H9 (cell line): ENCODE measurements around the gene KIRREL3. TPM values are rescaled to one million over a fixed set of nuclear protein-coding genes. Genes with fewer than 3 reads are reported as not detected.

Source experiments
- DNase-seq: peaks from one replicate; pipeline ENCODE4 v3.0.0-alpha.2; 2017
- H2AFZ ChIP-seq: one replicate; pipeline ENCODE4 v1.6.1; 2013; ENCODE audit warnings: mild to moderate bottlenecking, low read length, control low read depth, moderate library complexity
- H2AK5ac ChIP-seq: 2 replicates; pipeline ENCODE4 v1.6.1; 2013; ENCODE audit warnings: low read length, control low read depth, mixed read lengths; ENCODE audit not compliant: insufficient read length
- H2BK120ac ChIP-seq: one replicate; pipeline ENCODE4 v1.6.1; 2013; ENCODE audit warnings: low read depth, mild to moderate bottlenecking, low read length, control low read depth, inconsistent platforms; ENCODE audit not compliant: poor library complexity, severe bottlenecking
- H2BK12ac ChIP-seq: 2 replicates; pipeline ENCODE4 v1.6.1; 2013; ENCODE audit warnings: low read length, control low read depth, mixed read lengths, low read depth; ENCODE audit not compliant: insufficient read length
- H2BK15ac ChIP-seq: 2 replicates; pipeline ENCODE4 v1.6.1; 2013; ENCODE audit warnings: low read depth, low read length, control low read depth
- H2BK20ac ChIP-seq: one replicate; pipeline ENCODE4 v1.6.1; 2013; ENCODE audit warnings: low read depth, mild to moderate bottlenecking, low read length, control low read depth, inconsistent platforms; ENCODE audit not compliant: poor library complexity, severe bottlenecking
- H2BK5ac ChIP-seq: 2 replicates; pipeline ENCODE4 v1.6.1; 2013; ENCODE audit warnings: low read length, control low read depth, mixed read lengths; ENCODE audit not compliant: insufficient read length
- H3K14ac ChIP-seq: 2 replicates; pipeline ENCODE4 v1.6.1; 2013; ENCODE audit warnings: low read length, control low read depth; ENCODE audit not compliant: insufficient read depth
- H3K18ac ChIP-seq: 2 replicates; pipeline ENCODE4 v1.6.1; 2013; ENCODE audit warnings: low read depth, mild to moderate bottlenecking, mixed read lengths, low read length, control low read depth; ENCODE audit not compliant: insufficient read length
- H3K23ac ChIP-seq: 2 replicates; pipeline ENCODE4 v1.6.1; 2013; ENCODE audit warnings: low read length, control low read depth, mixed read lengths, low read depth; ENCODE audit not compliant: insufficient read length
- H3K23me2 ChIP-seq: 2 replicates; pipeline ENCODE4 v1.6.1; 2013; ENCODE audit warnings: low read depth, mild to moderate bottlenecking, mixed read lengths, low read length, control low read depth; ENCODE audit not compliant: insufficient read length, poor library complexity, severe bottlenecking
- H3K27ac ChIP-seq: 2 replicates; pipeline ENCODE4 v1.5.1; 2013; ENCODE audit warnings: low read length, control low read depth, mixed read lengths, low read depth; ENCODE audit not compliant: insufficient read length
- H3K27me3 ChIP-seq: 2 replicates; pipeline ENCODE4 v1.6.1; 2013; ENCODE audit warnings: low read length, control low read depth, inconsistent platforms; ENCODE audit not compliant: insufficient read depth
- H3K4ac ChIP-seq: 2 replicates; pipeline ENCODE4 v1.6.1; 2013; ENCODE audit warnings: low read depth, mild to moderate bottlenecking, control low read depth, inconsistent platforms, low read length, moderate library complexity
- H3K4me1 ChIP-seq: 2 replicates; pipeline ENCODE4 v1.6.1; 2013; ENCODE audit warnings: low read length, control low read depth, inconsistent platforms; ENCODE audit not compliant: insufficient read depth
- H3K4me2 ChIP-seq: 2 replicates; pipeline ENCODE4 v1.6.1; 2013; ENCODE audit warnings: low read length, control low read depth, mixed read lengths; ENCODE audit not compliant: insufficient read length, insufficient read depth
- H3K56ac ChIP-seq: 2 replicates; pipeline ENCODE4 v1.6.1; 2013; ENCODE audit warnings: low read depth, mild to moderate bottlenecking, mixed read lengths, low read length, control low read depth; ENCODE audit not compliant: insufficient read length
- H3K79me1 ChIP-seq: 2 replicates; pipeline ENCODE4 v1.6.1; 2013; ENCODE audit warnings: low read depth, mild to moderate bottlenecking, moderate library complexity, low read length, control low read depth, inconsistent platforms; ENCODE audit not compliant: insufficient read depth, poor library complexity, severe bottlenecking
- H3K79me2 ChIP-seq: 2 replicates; pipeline ENCODE4 v1.6.1; 2013; ENCODE audit warnings: low read length, control low read depth, inconsistent platforms; ENCODE audit not compliant: insufficient read depth
- H3K9ac ChIP-seq: 2 replicates; pipeline ENCODE4 v1.6.1; 2013; ENCODE audit warnings: low read length, control low read depth, mixed read lengths; ENCODE audit not compliant: insufficient read length; ENCODE audit errors: extremely low read depth
- H3K9me3 ChIP-seq: one replicate; pipeline ENCODE4 v1.6.1; 2013; ENCODE audit warnings: low read depth, low read length, inconsistent platforms; ENCODE audit not compliant: control insufficient read depth
- H3T11ph ChIP-seq: one replicate; pipeline ENCODE4 v1.6.1; 2013; ENCODE audit warnings: mild to moderate bottlenecking, low read length, control low read depth, inconsistent platforms
- H4K20me1 ChIP-seq: one replicate; pipeline ENCODE4 v1.6.1; 2013; ENCODE audit not compliant: control insufficient read depth, insufficient read length, insufficient read depth
- H4K5ac ChIP-seq: 2 replicates; pipeline ENCODE4 v1.6.1; 2013; ENCODE audit warnings: low read depth, mild to moderate bottlenecking, mixed read lengths, low read length, control low read depth; ENCODE audit not compliant: insufficient read length
- H4K8ac ChIP-seq: replicated peaks from 2 replicates; pipeline ENCODE4 v1.6.1; 2013; ENCODE audit warnings: low read length, control low read depth, mixed read lengths, low read depth; ENCODE audit not compliant: insufficient read length
- H4K91ac ChIP-seq: 2 replicates; pipeline ENCODE4 v1.6.1; 2013; ENCODE audit warnings: low read depth, mild to moderate bottlenecking, moderate library complexity, mixed read lengths, low read length, control low read depth; ENCODE audit not compliant: insufficient read length
- H3K27ac Mint-ChIP-seq, 3 experiments: 2 replicates in 2 of 3; 3 replicates in 1 of 3; pipeline ENCODE4 v1.8.0; 2020 to 2021; ENCODE audit warnings: mixed read lengths in 3 of 3, mild to moderate bottlenecking in 1 of 3, moderate library complexity in 1 of 3
- H3K27me3 Mint-ChIP-seq: 2 replicates; pipeline ENCODE4 v1.8.0; 2021; ENCODE audit warnings: low read depth, mild to moderate bottlenecking, moderate library complexity, mixed read lengths
- H3K36me3 Mint-ChIP-seq, 3 experiments: 2 replicates in 2 of 3; 3 replicates in 1 of 3; pipeline ENCODE4 v1.8.0; 2020 to 2021; ENCODE audit warnings: low read depth in 3 of 3, mixed read lengths in 3 of 3; ENCODE audit not compliant: insufficient read depth in 1 of 3
- H3K4me1 Mint-ChIP-seq, 2 experiments: 2 replicates each; pipeline ENCODE4 v1.8.0; 2020; ENCODE audit warnings: mixed read lengths in 2 of 2
- H3K4me3 Mint-ChIP-seq, 2 experiments: 2 replicates in 1 of 2; 3 replicates in 1 of 2; pipeline ENCODE4 v1.8.0; 2020 to 2021; ENCODE audit warnings: mild to moderate bottlenecking in 2 of 2, mixed read lengths in 2 of 2, moderate library complexity in 1 of 2
- H3K9me3 Mint-ChIP-seq, 2 experiments: 2 replicates in 1 of 2; 3 replicates in 1 of 2; pipeline ENCODE4 v1.8.0; 2020; ENCODE audit warnings: mild to moderate bottlenecking in 2 of 2, mixed read lengths in 2 of 2, moderate library complexity in 1 of 2
- WGBS: extraction: QIAGEN DNeasy Blood & Tissue Kit; methylation state at CpG from one replicate; pipeline ENCODE4 v1.1.7; 2013; ENCODE audit warnings: missing lambda C conversion rate, low lambda C conversion rate, mixed read lengths; ENCODE audit not compliant: insufficient read length; ENCODE audit errors: extremely low coverage; 5-methylcytosine and 5-hydroxymethylcytosine counted together
- total RNA-seq: library from RNA; stranded (reverse); gene quantifications from 2 replicates; pipeline ENCODE4 v1.2.1, GENCODE V29; 2021
- TF ChIP-seq, protein P1 (sequence below): fragments of 200-600 bp; sonication (generic); conservative IDR thresholded peaks from 3 replicates; pipeline ENCODE4 v1.8.0; 2021; ENCODE audit warnings: antibody characterized with exemption, mild to moderate bottlenecking

The KIRREL3 gene
- total RNA-seq, 1 experiment from 2014 or later: 0.17 TPM

DNA sequence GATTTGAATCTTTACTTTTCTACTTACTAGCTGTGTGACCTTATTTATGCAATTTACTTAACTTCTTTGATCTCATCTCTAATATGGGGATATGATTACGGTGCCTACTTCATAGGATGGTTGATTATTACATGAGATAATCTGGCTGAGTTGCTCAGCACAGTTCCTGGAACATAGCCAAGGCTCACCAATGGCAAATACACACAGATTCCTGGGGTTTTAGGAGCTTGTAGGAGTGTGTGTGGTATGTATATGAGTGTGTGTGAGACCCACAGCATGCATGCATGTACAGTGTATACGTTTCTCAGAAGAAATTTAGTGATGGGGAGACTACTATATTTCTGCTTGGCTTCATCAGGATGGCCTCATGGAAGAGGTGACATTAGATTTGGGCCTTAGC lies 256.9 kb downstream of the KIRREL3 start:
- Mint-ChIP-seq H3K4me3 (no peak overlapping the region), H3K9me3 (no peaks in the 10 kb centered on the region), H3K27me3 (peaks cover 3% of the 10 kb centered on the region; the same call in 1 of the 2 replicates), H3K27ac (no peak overlapping the region), H3K36me3 (no peaks in the 10 kb centered on the region), H3K4me1 (peaks cover 29 to 31% of the 10 kb centered on the region in 2 experiments)
- Histone ChIP-seq H3T11ph (no peak overlapping the region), H4K8ac (no peak overlapping the region), H4K91ac (no peak overlapping the region), H2BK5ac (no peak overlapping the region), H3K23me2 (no peaks in the 10 kb centered on the region), H3K79me2 (no peaks in the 10 kb centered on the region), H3K27me3 (no peaks in the 10 kb centered on the region), H3K9ac (no peak overlapping the region), H3K79me1 (no peaks in the 10 kb centered on the region), H3K18ac (no peak overlapping the region), H2BK12ac (no peak overlapping the region), H2AK5ac (no peak overlapping the region), H4K20me1 (no peaks in the 10 kb centered on the region), H2AFZ (no peak overlapping the region), H2BK20ac (no peak overlapping the region), H3K14ac (no peak overlapping the region), H2BK15ac (no peak overlapping the region), H3K56ac (no peak overlapping the region), H2BK120ac (no peak overlapping the region), H3K27ac (no peak overlapping the region), H3K9me3 (no peaks in the 10 kb centered on the region), H3K4me1 (peaks cover 7% of the 10 kb centered on the region), H3K23ac (no peak overlapping the region), H4K5ac (no peak overlapping the region), H3K4ac (no peak overlapping the region), H3K4me2 (no peak overlapping the region)
- no peak for DNase-seq
- no CpG with 5 or more reads among the region's 2 CpGs for WGBS
- TF ChIP-seq, protein P1, sequence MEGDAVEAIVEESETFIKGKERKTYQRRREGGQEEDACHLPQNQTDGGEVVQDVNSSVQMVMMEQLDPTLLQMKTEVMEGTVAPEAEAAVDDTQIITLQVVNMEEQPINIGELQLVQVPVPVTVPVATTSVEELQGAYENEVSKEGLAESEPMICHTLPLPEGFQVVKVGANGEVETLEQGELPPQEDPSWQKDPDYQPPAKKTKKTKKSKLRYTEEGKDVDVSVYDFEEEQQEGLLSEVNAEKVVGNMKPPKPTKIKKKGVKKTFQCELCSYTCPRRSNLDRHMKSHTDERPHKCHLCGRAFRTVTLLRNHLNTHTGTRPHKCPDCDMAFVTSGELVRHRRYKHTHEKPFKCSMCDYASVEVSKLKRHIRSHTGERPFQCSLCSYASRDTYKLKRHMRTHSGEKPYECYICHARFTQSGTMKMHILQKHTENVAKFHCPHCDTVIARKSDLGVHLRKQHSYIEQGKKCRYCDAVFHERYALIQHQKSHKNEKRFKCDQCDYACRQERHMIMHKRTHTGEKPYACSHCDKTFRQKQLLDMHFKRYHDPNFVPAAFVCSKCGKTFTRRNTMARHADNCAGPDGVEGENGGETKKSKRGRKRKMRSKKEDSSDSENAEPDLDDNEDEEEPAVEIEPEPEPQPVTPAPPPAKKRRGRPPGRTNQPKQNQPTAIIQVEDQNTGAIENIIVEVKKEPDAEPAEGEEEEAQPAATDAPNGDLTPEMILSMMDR: no peak
